PC-9 (cell line): ENCODE data around the gene CAMTA1. TPM values are rescaled to one million over a fixed set of nuclear protein-coding genes. Genes with fewer than 3 reads are reported as not detected.

ENCODE experiments used
- BruUV-seq: library from RNA; stranded (reverse); fragments of 400-500 nt; replicated peaks from 2 replicates; lab custom pipeline; 2021; lab: Mats Ljungman, UMichigan
- CTCF ChIA-PET: fragments of 300-600 bp; sonication (Branson Sonifier 250); formaldehyde crosslinking; loops from one replicate; lab custom pipeline; 2022; ENCODE audit warnings: antibody characterized with exemption; lab: Charles Lee
- POLR2A ChIA-PET: fragments of 300-600 bp; sonication (Branson Sonifier 250); formaldehyde crosslinking; loops from one replicate; lab custom pipeline; 2022; ENCODE audit warnings: antibody characterized with exemption; ENCODE audit not compliant: unreplicated experiment; lab: Charles Lee
- DNase-seq, 2 experiments: peaks; one replicate each; pipeline versions ENCODE4 v3.0.0 to v3.0.0-alpha.2; 2015 to 2022; ENCODE audit warnings: mixed read lengths in 1 of 2
- H2AFZ ChIP-seq: fragments of 200-600 bp; sonication (generic); 2 replicates; pipeline ENCODE4 v1.8.1; 2017; ENCODE audit warnings: antibody characterized with exemption
- H3F3A ChIP-seq: fragments of 200-600 bp; sonication (generic); 2 replicates; pipeline ENCODE4 v1.8.1; 2017; ENCODE audit warnings: antibody characterized with exemption, mild to moderate bottlenecking, low read depth; ENCODE audit not compliant: insufficient read depth
- H3K27ac ChIP-seq: fragments of 200-600 bp; sonication (generic); 2 replicates; pipeline ENCODE4 v1.6.1; 2016; ENCODE audit warnings: mixed run types
- H3K27me3 ChIP-seq: fragments of 200-600 bp; sonication (generic); 2 replicates; pipeline ENCODE4 v1.6.1; 2016; ENCODE audit warnings: low read depth, mixed run types; ENCODE audit not compliant: insufficient read depth
- H3K36me3 ChIP-seq: fragments of 200-600 bp; sonication (generic); 2 replicates; pipeline ENCODE4 v1.6.1; 2016; ENCODE audit warnings: low read depth, mixed run types
- H3K4me1 ChIP-seq: fragments of 200-600 bp; sonication (generic); replicated peaks from 2 replicates; pipeline ENCODE4 v1.6.1; 2016; ENCODE audit warnings: mixed run types; ENCODE audit not compliant: insufficient read depth
- H3K4me2 ChIP-seq: fragments of 200-600 bp; sonication (generic); 2 replicates; pipeline ENCODE4 v1.6.1; 2017; ENCODE audit warnings: mixed run types
- H3K4me3 ChIP-seq: fragments of 200-600 bp; sonication (generic); 2 replicates; pipeline ENCODE4 v1.6.1; 2016; ENCODE audit warnings: mixed run types
- H3K79me2 ChIP-seq: fragments of 200-600 bp; sonication (generic); 2 replicates; pipeline ENCODE4 v1.6.1; 2017; ENCODE audit warnings: low read depth, mixed run types
- H3K9me2 ChIP-seq: fragments of 200-600 bp; sonication (generic); 2 replicates; pipeline ENCODE4 v1.8.1; 2017; ENCODE audit warnings: mild to moderate bottlenecking; ENCODE audit not compliant: insufficient read depth
- H3K9me3 ChIP-seq: fragments of 200-600 bp; sonication (generic); 2 replicates; pipeline ENCODE4 v1.8.1; 2016; ENCODE audit warnings: low read depth; ENCODE audit not compliant: insufficient read depth
- H4K20me1 ChIP-seq: fragments of 200-600 bp; sonication (generic); 2 replicates; pipeline ENCODE4 v1.8.1; 2017; ENCODE audit not compliant: insufficient read depth
- CTCF ChIP-seq: fragments of 200-600 bp; sonication (generic); conservative IDR thresholded peaks from 2 replicates; pipeline ENCODE4 v1.6.1; 2017; ENCODE audit warnings: mixed run types, antibody characterized with exemption, mild to moderate bottlenecking, moderate library complexity
- EZH2 ChIP-seq: fragments of 200-600 bp; sonication (generic); IDR thresholded peaks from 2 replicates; pipeline ENCODE4 v1.8.0; 2017; ENCODE audit warnings: antibody characterized with exemption, low read depth
- intact Hi-C: fragments of 100-400 bp; cut with micrococcal nuclease; formaldehyde crosslinking; loops from one replicate; pipeline ENCODE4 v1.10.0; 2022; ENCODE audit not compliant: unreplicated experiment
- total RNA-seq: library from RNA; stranded (reverse); gene quantifications from 2 replicates; pipeline ENCODE4 v1.2.3, GENCODE V29; 2021

The CAMTA1 gene
- total RNA-seq, 1 experiment from 2014 or later: 72.3 TPM

GRCh38 chr1:7654725-7655124, 869.5 kb downstream of the CAMTA1 start:
- Histone ChIP-seq H3K4me2 (no peak overlapping the region), H3K4me3 (no peak overlapping the region), H3K27ac (no peak overlapping the region), H2AFZ (no peak overlapping the region), H4K20me1 (no peaks in the 10 kb centered on the region), H3K79me2 (no peaks in the 10 kb centered on the region), H3K4me1 (no peaks in the 10 kb centered on the region), H3K9me3 (no peaks in the 10 kb centered on the region), H3K27me3 (peaks cover 45% of the 10 kb centered on the region), H3K36me3 (no peaks in the 10 kb centered on the region), H3K9me2 (no peaks in the 10 kb centered on the region), H3F3A (no peaks in the 10 kb centered on the region)
- CTCF ChIA-PET: no interaction called here
- TF ChIP-seq EZH2: no peak
- no peak for TF ChIP-seq CTCF
- POLR2A ChIA-PET: no interaction called here
- DNase-seq: no peak
- intact Hi-C loops: no loop called here
- BruUV-seq: no TSS peak

DNA sequence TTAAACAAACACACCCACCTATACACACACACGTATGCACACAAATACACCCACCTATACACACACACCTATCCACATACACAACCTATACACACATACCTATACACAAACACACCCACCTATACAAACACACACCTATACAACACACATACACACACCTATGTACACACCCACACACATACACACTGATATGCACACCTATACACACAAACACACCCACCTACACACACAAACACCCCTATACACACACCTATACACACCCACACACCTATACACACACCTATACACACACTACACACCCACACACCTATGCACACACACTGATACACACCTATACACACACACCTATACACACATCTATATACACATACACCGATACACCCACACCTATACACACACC, 870.1 kb downstream of the CAMTA1 start:
- Histone ChIP-seq H3K4me1 (no peaks in the 10 kb centered on the region), H3K4me2 (no peak overlapping the region), H3K36me3 (no peaks in the 10 kb centered on the region), H3F3A (no peaks in the 10 kb centered on the region), H3K9me2 (no peaks in the 10 kb centered on the region), H4K20me1 (no peaks in the 10 kb centered on the region), H3K4me3 (no peak overlapping the region), H3K79me2 (no peaks in the 10 kb centered on the region), H3K27me3 (peaks cover 46% of the 10 kb centered on the region), H2AFZ (no peak overlapping the region), H3K9me3 (no peaks in the 10 kb centered on the region), H3K27ac (no peak overlapping the region)
- ChIA-PET CTCF (no interaction called here), POLR2A (no interaction called here)
- intact Hi-C loops: no loop called here
- no peak for TF ChIP-seq CTCF
- no peak for TF ChIP-seq EZH2
- DNase-seq: no peak
- no TSS peak for BruUV-seq

DNA sequence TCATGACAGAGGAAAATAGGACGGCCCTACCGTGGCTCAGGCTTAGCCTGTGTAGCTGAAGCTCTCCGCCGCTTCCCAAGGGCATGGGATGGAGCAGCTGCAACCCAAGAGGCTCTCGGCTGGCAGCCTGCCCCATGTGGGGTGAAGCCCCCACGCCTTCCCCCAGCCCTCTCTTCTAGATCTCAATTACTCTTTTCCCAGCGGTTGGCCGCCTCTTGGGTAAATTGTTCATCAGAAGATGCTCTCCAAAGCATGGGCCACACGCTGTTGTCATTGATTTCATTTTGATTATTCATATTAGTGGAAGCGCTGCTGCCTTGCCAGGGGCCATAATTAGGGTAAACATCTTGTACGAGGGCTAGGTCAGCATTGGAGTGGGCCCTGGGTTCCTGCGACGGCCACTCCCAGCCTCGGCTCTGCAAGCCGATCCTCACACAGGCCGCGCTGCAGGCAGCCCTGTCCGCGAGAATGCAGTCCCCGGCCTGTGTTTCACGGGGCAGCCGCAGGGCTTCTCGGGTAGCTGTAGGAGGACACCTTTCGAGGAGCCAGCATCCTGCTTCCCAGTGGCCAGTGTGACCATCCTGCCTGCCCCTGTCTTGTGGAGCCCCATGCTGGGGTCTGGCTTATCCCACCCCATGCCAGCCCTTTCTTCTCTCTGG, 871.4 kb downstream of the CAMTA1 start:
- Histone ChIP-seq H3K36me3 (no peaks in the 10 kb centered on the region), H4K20me1 (no peaks in the 10 kb centered on the region), H2AFZ (no peak overlapping the region), H3K9me2 (no peaks in the 10 kb centered on the region), H3K79me2 (no peaks in the 10 kb centered on the region), H3K4me2 (no peak overlapping the region), H3K4me3 (no peak overlapping the region), H3K9me3 (no peaks in the 10 kb centered on the region), H3K27me3 (peaks cover 46% of the 10 kb centered on the region), H3K4me1 (no peaks in the 10 kb centered on the region), H3K27ac (no peak overlapping the region), H3F3A (no peaks in the 10 kb centered on the region)
- POLR2A ChIA-PET: no interaction called here
- no peak for DNase-seq
- no TSS peak for BruUV-seq
- intact Hi-C loops: no loop called here
- CTCF ChIA-PET: no interaction called here
- TF ChIP-seq CTCF: no peak
- TF ChIP-seq EZH2: no peak
